Subcutaneous adipose tissue (tissue), 4 donors: Measurements from ENCODE around the gene ANKRD66. TPM values are rescaled to one million over a fixed set of nuclear protein-coding genes. Genes with fewer than 3 reads are reported as not detected.

ENCODE experiments used
- CTCF ChIP-seq: fragments of 450-650 bp; IDR thresholded peaks from one replicate; pipeline ENCODE4 v1.5.1; 2016; ENCODE audit warnings: low read depth, mild to moderate bottlenecking, control low read depth, antibody characterized with exemption, moderate library complexity
- total RNA-seq, 4 donors: library from RNA; depleted of rRNA; stranded (reverse); fragments of >200 nt; gene quantifications; one replicate each; pipeline ENCODE4 v1.1.0, GENCODE V29; 2016

The ANKRD66 gene
- total RNA-seq, 4 donors from 2014 or later: not detected

- TF ChIP-seq CTCF: no peak
Observed at GRCh38 chr6:46729787-46730326, 16.9 kb upstream of the ANKRD66 start.

- no peak for TF ChIP-seq CTCF
Observed at GRCh38 chr6:46730921-46731461, 15.7 kb upstream of the ANKRD66 start.

GRCh38 chr6:46733341-46733801 lies 13.4 kb upstream of the ANKRD66 start:
- TF ChIP-seq CTCF: no peak

GRCh38 chr6:46734867-46735719 lies 11.6 kb upstream of the ANKRD66 start, which contains the start of gene PLA2G7:
Gene PLA2G7, minus strand, starts transcription at chr6:46735375. Its CDS starts 12,484 bp downstream, at chr6:46722891.
- TF ChIP-seq CTCF: no peak

GRCh38 chr6:46735720-46736031 lies 11.1 kb upstream of the ANKRD66 start:
- no peak for TF ChIP-seq CTCF

GRCh38 chr6:46736906-46737305 lies 9.8 kb upstream of the ANKRD66 start:
- TF ChIP-seq CTCF: no peak

- no peak for TF ChIP-seq CTCF
Observed at GRCh38 chr6:46741482-46741881, 5.3 kb upstream of the ANKRD66 start.
